Stimulated activated CD8-positive, alpha-beta memory T cell treated with anti-CD3 and anti-CD28 coated beads, Interleukin-12 subunit alpha, Interleukin-12 subunit beta, amount 100 ng/mL, for 24 hours (primary cell): Measurements from ENCODE around the gene EEF1E1.
A peak's percentile ranks its signal among the peaks of the same experiment; 100 is the strongest.
"Not testable (repeated sequence)": the region's sequence is repeated elsewhere in the genome, so short reads cannot be mapped to it uniquely, and the experiment has no call there.

Experiments used
- DNase-seq: peaks from one replicate; pipeline ENCODE4 v3.0.0-alpha.2; 2020; ENCODE audit errors: extremely low read depth

Gene EEF1E1

DNA sequence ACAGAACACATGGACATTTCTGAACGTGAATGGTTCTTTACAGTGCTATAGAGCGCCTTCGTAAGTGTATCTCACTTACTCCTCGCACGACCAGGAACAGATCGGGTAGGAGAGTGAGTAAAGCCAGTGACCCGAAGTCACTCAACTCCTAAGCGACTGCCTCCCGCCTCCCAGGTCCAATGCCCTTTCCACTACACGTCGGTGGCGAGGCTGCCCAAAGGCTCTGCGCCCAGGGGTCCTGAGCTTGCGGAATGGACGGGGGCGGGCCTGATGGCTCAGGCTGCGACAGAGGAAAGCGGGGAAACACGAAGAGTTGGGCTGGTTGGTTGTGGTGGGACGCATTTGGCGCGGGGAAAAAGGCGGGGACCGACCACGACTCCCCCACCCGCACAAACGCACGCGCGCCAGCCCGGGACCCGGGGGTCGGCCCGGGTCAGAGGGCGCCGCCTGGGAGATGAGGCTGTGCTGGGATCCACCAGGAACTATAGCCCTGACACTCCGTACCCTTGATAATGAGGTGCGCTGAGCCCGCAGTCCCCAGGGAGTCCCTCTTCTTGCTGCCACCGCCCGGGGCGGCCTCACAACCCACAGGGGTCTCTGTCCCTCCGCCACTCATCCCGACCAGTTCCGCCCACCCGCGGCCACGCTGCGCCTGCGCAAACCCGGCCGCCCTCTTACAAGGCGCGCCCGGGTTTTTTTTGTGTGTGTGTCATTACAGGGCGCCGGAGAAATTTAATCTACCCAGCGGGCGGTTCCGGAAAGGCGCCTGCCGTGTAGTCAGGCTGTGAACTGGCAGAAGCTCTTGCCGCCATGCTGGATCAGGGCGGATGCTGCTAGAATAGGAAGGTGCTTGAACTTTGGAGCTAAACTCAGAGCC, 38.3 kb downstream of the EEF1E1 start, which contains the start of gene BLOC1S5:
Gene BLOC1S5 (minus strand): TSS at position 629 of the 877 bp plus-strand sequence. CDS start 13 bp downstream, at position 616.
- peak; percentile 96 for DNase-seq

- DNase-seq, result no peak
Observed at GRCh38 chr6:8061736-8062135, 40.6 kb downstream of the EEF1E1 start.

DNA sequence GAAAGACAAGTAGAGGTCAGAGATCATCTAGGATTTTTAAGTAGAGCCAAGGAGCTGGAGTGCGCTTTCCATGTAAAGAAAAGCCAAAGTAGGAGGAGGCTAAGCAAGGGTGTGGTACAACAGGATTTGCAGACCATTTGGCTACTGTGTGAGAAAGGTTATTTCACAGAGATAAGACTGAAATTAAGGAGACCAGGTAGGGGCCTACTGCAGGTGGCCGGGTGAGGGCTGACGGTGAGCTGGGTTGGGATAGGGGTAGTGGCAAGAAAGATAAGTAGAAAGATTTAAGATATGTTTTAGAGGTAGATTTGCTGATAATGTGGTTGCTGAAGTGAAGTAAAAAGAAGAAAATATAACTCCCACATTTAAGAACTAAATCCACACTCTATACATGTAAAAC, 42.0 kb downstream of the EEF1E1 start:
- no peak for DNase-seq

DNA sequence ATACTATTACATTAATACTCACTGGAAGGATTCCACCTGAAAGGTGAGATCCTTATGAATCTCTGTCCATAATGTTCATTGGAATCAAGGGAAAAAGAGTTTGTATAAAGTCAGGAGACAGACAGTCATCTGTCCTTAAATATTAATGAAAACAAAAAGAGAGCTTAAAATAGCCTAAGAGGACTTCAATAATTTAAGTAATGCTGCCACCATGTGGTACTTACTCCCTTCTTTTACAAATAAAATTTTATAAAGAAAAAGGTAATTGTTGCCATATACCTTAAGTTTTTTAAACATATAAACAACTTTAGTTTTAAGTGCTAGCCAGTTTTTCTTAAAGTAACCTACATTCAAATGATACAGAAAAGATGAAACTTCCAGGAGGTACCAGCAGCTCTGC, 43.2 kb downstream of the EEF1E1 start:
- no peak for DNase-seq

DNA sequence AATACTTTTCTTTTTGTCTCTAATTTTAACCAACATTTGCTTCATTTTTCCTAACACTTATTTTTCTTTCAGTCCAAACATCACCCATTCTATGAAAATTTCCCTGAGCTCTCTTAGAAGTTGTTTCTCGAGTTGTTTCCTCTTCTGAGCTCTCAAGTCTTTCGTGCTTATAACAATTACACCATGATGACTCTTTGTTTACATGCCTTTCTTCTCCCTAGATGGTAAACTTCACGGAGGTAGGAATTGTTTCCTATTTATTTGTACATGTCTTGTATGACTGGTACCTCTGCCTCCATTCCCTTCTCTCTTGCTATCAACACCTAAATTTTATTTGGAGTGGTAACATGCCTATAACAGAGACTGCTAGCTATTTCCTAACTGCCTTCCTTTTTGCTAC, 44.6 kb downstream of the EEF1E1 start:
- DNase-seq, result no peak

- no peak for DNase-seq
Observed at GRCh38 chr6:8057263-8057662, 45.1 kb downstream of the EEF1E1 start.

DNA sequence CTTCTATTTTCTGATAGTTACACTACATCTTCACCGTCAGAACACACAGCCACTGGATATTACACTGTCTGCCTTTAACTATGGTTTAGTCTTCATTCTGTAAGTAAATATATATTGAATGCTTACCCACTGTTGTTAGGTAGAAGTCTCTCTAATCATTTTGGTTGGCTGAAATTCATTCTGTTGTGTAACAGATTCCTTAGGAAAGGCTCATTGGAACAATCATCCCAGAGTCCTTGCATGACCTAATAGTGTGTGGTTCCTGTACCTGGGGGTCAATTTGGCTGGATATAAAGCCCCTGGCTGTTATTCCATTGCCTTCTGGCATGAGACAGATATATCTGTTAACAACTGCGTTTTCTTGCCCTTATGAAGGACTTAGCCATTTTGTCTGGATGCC, 48.1 kb downstream of the EEF1E1 start:
- no peak for DNase-seq

DNA sequence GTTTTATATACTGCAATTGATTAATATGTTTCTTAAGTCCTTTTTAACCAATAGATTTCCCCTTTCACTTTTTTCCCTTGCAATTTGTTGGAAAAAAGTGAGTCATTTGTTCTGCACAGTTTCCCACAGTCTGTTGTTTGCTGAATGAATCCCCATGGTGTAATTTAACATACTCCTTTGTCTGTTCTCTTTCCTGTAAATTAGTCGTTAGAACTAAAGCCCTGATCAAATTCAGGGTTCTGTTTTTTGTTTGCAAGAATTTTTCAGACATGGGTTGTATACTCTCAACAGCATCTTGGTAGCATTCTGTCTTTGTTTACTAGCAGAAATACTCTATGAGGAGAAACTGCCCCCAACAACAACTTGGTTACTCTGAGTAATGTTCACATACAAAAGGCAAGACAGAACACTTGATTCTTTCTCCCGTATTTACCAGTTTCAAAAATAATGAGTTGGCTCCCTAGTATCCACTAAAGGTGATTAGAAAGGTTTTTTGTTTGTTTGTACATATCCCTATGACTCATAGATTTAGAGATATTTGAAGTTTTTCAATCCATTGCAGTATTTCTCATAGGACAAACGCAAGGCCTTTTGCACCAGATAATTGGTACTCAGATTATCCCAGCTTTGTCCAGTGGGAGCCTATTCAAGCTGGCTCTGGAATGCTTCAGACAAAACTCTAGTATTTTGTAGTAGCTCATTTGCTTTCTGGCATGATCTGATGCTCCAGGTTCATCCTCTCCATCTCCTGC, 54.6 kb downstream of the EEF1E1 start:
- no peak for DNase-seq

DNA sequence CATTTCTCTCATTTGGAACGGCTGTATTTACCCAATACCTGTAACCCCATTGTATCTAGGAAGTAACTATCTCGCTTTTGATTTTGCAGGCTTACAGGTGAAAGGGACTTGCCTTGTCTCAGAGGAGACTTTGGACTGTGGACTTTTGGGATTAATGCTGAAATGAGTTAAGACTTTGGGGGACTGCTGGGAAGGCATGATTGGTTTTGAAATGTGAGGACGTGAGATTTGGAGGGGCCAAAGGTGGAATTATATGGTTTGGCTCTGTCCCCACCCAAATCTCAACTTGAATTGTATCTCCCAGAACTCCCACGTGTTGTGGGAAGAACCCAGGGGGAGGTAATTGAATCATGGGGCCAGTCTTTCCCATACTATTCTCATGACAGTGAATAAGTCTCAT, 56.6 kb downstream of the EEF1E1 start:
- DNase-seq, result not testable (repeated sequence)

GRCh38 chr6:8043221-8043620, 59.1 kb downstream of the EEF1E1 start:
- no peak for DNase-seq

DNA sequence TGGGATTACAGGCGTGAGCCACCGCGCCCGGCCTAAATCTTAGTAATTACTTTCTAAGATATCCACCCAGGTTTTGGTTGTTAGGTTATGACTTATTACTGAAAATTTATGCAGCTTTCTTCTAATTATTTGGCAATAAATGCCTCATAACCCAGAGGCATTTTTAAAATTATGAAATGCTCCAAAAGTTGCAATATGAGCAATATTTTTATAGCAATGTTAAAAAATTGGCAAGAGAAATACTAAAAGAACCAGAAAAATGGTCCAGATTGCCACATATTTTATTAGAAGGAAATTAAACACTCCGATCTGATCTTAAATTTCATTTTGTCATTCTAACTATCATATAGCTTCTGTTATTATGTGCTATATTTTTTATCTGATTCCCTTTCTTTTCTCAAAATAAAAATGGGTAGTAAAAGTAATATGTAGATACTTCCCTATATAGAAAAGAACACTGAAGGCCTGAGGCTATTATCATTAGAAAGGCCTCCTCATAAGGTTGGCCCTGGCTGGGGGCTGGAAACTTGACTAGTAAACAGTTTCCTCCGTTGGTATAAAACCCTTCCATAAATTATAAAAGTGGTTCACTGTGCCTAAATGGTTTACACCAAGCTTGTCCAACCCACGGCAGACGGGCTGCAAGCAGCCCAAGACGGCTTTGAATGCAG, 60.3 kb downstream of the EEF1E1 start:
- DNase-seq, result no peak

GRCh38 chr6:8034107-8034506, 68.2 kb downstream of the EEF1E1 start:
- DNase-seq, result not testable (repeated sequence)

DNA sequence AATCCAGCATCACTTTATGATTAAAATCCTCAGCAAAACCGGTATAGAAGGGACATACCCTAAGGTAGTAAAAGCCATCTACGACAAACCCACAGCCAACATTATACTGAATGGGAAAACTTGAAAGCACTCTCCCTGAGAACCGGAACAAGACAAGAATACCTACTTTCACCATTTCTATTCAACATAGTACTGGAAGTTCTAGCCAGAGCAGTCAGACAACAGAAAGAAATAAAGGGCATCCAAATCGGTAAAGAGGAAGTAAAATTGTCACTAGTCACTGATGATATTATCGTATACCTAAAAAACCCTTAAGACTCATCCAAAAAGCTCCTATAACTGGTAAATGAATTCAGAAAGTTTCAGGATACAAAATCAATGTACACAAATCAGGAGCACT, 71.4 kb downstream of the EEF1E1 start:
- DNase-seq, result no peak
